Measurements from ENCODE around the gene EIF5A2. TPM values are rescaled to one million over a fixed set of nuclear protein-coding genes. Genes with fewer than 3 reads are reported as not detected.
"Not testable (repeated sequence)": the region's sequence is repeated elsewhere in the genome, so short reads cannot be mapped to it uniquely, and the experiment has no call there.

The EIF5A2 gene
- total and polyA plus RNA-seq, 2 donors = 9.5 to 10.1 TPM

- H3K27ac ChIP-seq (ENCODE audit: low read depth); H3K36me3 ChIP-seq (ENCODE audit: insufficient read depth): not testable (repeated sequence)
- WGBS = 74% methylated on average over 3 of the region's 5 CpGs
Measured at GRCh38 chr3:170878688-170879087, 29.7 kb downstream of the EIF5A2 start.

GRCh38 chr3:170877311-170877710 is 31.1 kb downstream of the EIF5A2 start:
- not testable (repeated sequence) for DNase-seq (ENCODE audit: extremely low spot score); H3K4me1 ChIP-seq (ENCODE audit: insufficient read depth); H3K36me3 ChIP-seq (ENCODE audit: insufficient read depth); H3K27ac ChIP-seq (ENCODE audit: low read depth); H3K4me3 ChIP-seq (ENCODE audit: low read depth, low read length)
- WGBS = 90% methylated on average over 6 of the region's 6 CpGs

More at GRCh38 chr3:170878688-170879087, 29.7 kb downstream of the EIF5A2 start:
- not testable (repeated sequence) for H3K4me1 ChIP-seq (ENCODE audit: insufficient read depth); DNase-seq (ENCODE audit: extremely low spot score); H3K4me3 ChIP-seq (ENCODE audit: low read depth, low read length)

GRCh38 chr3:170876537-170876936 is 31.9 kb downstream of the EIF5A2 start:
- WGBS = 85% methylated on average over 2 of the region's 2 CpGs
- DNase-seq (ENCODE audit: extremely low spot score) = no peak
- no peaks in the 10 kb centered on the region for H3K4me1 ChIP-seq (ENCODE audit: insufficient read depth)

GRCh38 chr3:170869645-170870593 is 38.5 kb downstream of the EIF5A2 start, which contains the start of gene RPL22L1:
TSS of gene RPL22L1 (minus strand) at chr3:170870195. CDS start at chr3:170870167, 28 bp downstream.
- Histone ChIP-seq H3K27ac (ENCODE audit: low read depth) (peak within 1 kb of the TSS; percentile 72), H3K36me3 (ENCODE audit: insufficient read depth) (peaks cover 4% of the 10 kb centered on the region), H3K4me3 (ENCODE audit: low read depth, low read length) (peak within 1 kb of the TSS; percentile 70), H3K4me1 (ENCODE audit: insufficient read depth) (no peaks in the 10 kb centered on the region)
- peak; percentile 90 for DNase-seq (ENCODE audit: extremely low spot score)
- WGBS = under 1% methylated on average over 59 of the region's 59 CpGs

More at GRCh38 chr3:170876537-170876936, 31.9 kb downstream of the EIF5A2 start:
- Histone ChIP-seq H3K4me3 (ENCODE audit: low read depth, low read length) (no peak overlapping the region), H3K36me3 (ENCODE audit: insufficient read depth) (no peaks in the 10 kb centered on the region), H3K27ac (ENCODE audit: low read depth) (no peak overlapping the region)

GRCh38 chr3:170869239-170869590 is 39.2 kb downstream of the EIF5A2 start:
- Histone ChIP-seq H3K27ac (ENCODE audit: low read depth) (no peak overlapping the region), H3K36me3 (ENCODE audit: insufficient read depth) (peaks cover 4% of the 10 kb centered on the region), H3K4me1 (ENCODE audit: insufficient read depth) (no peaks in the 10 kb centered on the region), H3K4me3 (ENCODE audit: low read depth, low read length) (peak overlapping the region; percentile 70)
- DNase-seq (ENCODE audit: extremely low spot score) = no peak
- 24% methylated on average over 2 of the region's 2 CpGs for WGBS

GRCh38 chr3:170868577-170869238 is 39.7 kb downstream of the EIF5A2 start:
- Histone ChIP-seq H3K27ac (ENCODE audit: low read depth) (no peak overlapping the region), H3K36me3 (ENCODE audit: insufficient read depth) (peaks cover 4% of the 10 kb centered on the region), H3K4me3 (ENCODE audit: low read depth, low read length) (peak overlapping the region; percentile 70), H3K4me1 (ENCODE audit: insufficient read depth) (no peaks in the 10 kb centered on the region)
- DNase-seq (ENCODE audit: extremely low spot score) = no peak
- 85% methylated on average over 9 of the region's 9 CpGs for WGBS

GRCh38 chr3:170867143-170867937 is 41.1 kb downstream of the EIF5A2 start:
- H3K4me3 ChIP-seq (ENCODE audit: low read depth, low read length) = no peak overlapping the region
- 49% methylated on average over 1 of the region's 1 CpG for WGBS

GRCh38 chr3:170866499-170866898 is 41.9 kb downstream of the EIF5A2 start:
- WGBS = 81% methylated on average over 3 of the region's 3 CpGs
- H3K36me3 ChIP-seq (ENCODE audit: insufficient read depth) = peaks cover 4% of the 10 kb centered on the region
- no peak for DNase-seq (ENCODE audit: extremely low spot score)

More at GRCh38 chr3:170867143-170867937, 41.1 kb downstream of the EIF5A2 start:
- Histone ChIP-seq H3K36me3 (ENCODE audit: insufficient read depth) (peaks cover 4% of the 10 kb centered on the region), H3K27ac (ENCODE audit: low read depth) (no peak overlapping the region), H3K4me1 (ENCODE audit: insufficient read depth) (no peaks in the 10 kb centered on the region)
- no peak for DNase-seq (ENCODE audit: extremely low spot score)

GRCh38 chr3:170865209-170866094 is 43.0 kb downstream of the EIF5A2 start:
- no peaks in the 10 kb centered on the region for H3K4me1 ChIP-seq (ENCODE audit: insufficient read depth)
- no peak overlapping the region for H3K27ac ChIP-seq (ENCODE audit: low read depth)
- no peak for DNase-seq (ENCODE audit: extremely low spot score)
- no peak overlapping the region for H3K4me3 ChIP-seq (ENCODE audit: low read depth, low read length)
- H3K36me3 ChIP-seq (ENCODE audit: insufficient read depth) = peaks cover 4% of the 10 kb centered on the region
- 87% methylated on average over 10 of the region's 10 CpGs for WGBS

More at GRCh38 chr3:170866499-170866898, 41.9 kb downstream of the EIF5A2 start:
- H3K4me1 ChIP-seq (ENCODE audit: insufficient read depth) = no peaks in the 10 kb centered on the region
- no peak overlapping the region for H3K4me3 ChIP-seq (ENCODE audit: low read depth, low read length)
- H3K27ac ChIP-seq (ENCODE audit: low read depth) = no peak overlapping the region

- H3K4me3 ChIP-seq (ENCODE audit: low read depth, low read length) = no peak overlapping the region
- no peaks in the 10 kb centered on the region for H3K4me1 ChIP-seq (ENCODE audit: insufficient read depth)
- peaks cover 4% of the 10 kb centered on the region for H3K36me3 ChIP-seq (ENCODE audit: insufficient read depth)
- no peak overlapping the region for H3K27ac ChIP-seq (ENCODE audit: low read depth)
- no peak for DNase-seq (ENCODE audit: extremely low spot score)
- 86% methylated on average over 6 of the region's 6 CpGs for WGBS
Measured at GRCh38 chr3:170864525-170865208, 43.8 kb downstream of the EIF5A2 start.

GRCh38 chr3:170863816-170864215 is 44.6 kb downstream of the EIF5A2 start:
- H3K4me1 ChIP-seq (ENCODE audit: insufficient read depth) = no peaks in the 10 kb centered on the region
- no peak overlapping the region for H3K27ac ChIP-seq (ENCODE audit: low read depth)
- 85% methylated on average over 4 of the region's 4 CpGs for WGBS
- no peak for DNase-seq (ENCODE audit: extremely low spot score)
- H3K36me3 ChIP-seq (ENCODE audit: insufficient read depth) = peaks cover 4% of the 10 kb centered on the region
- no peak overlapping the region for H3K4me3 ChIP-seq (ENCODE audit: low read depth, low read length)
